DND-41 (cell line): ENCODE data around the gene LRRFIP2.

ENCODE experiments used
- CTCF ChIP-seq: IDR thresholded peaks from 2 replicates; pipeline ENCODE4 v1.5.1; 2012; ENCODE audit warnings: borderline replicate concordance, low read length, moderate library complexity, mild to moderate bottlenecking; ENCODE audit not compliant: poor library complexity, severe bottlenecking; ENCODE audit errors: extremely low read depth
- EZH2 ChIP-seq: IDR thresholded peaks from 3 replicates; pipeline ENCODE4 v1.6.1; 2012; ENCODE audit warnings: borderline replicate concordance, low read depth, mild to moderate bottlenecking, moderate library complexity, low read length, inconsistent platforms; ENCODE audit not compliant: severe bottlenecking

- TF ChIP-seq EZH2 (no peak), CTCF (no peak)
These were observed 42.9 kb upstream of the LRRFIP2 start for GRCh38 chr3:37217098-37217849.
